Measurements from ENCODE around the gene FRRS1L. TPM values are rescaled to one million over a fixed set of nuclear protein-coding genes. Genes with fewer than 3 reads are reported as not detected.

The FRRS1L gene
- total and polyA plus RNA-seq, 8 donors: 0.12 to 4.6 (median 0.55) TPM; not detected in 1

- H3K4me1 ChIP-seq: peaks cover 72 to 89% (median 85%) of the 10 kb centered on the region in 4 donors
- DNase-seq: peak in 1 of 2 donors; percentile 72
Measured at GRCh38 chr9:109115931-109116526, 51.0 kb downstream of the FRRS1L start.

GRCh38 chr9:109114670-109115069 lies 52.4 kb downstream of the FRRS1L start:
- TF ChIP-seq POLR2AphosphoS5 (IDR thresholded peaks at IDR 0.05): no peak
- TF ChIP-seq CTCF (IDR thresholded peaks at IDR 0.05): no peak
- no peak for TF ChIP-seq EP300 (IDR thresholded peaks at IDR 0.05)
- TF ChIP-seq POLR2A (IDR thresholded peaks at IDR 0.05): no peak
- intact Hi-C loops (cut with DNase I; ENCODE audit: low total_unique reads): no loop called here
- Histone ChIP-seq H3K27ac (peak overlapping the region; percentile 50 to 97 (median 58)), H3K9me3 (no peaks in the 10 kb centered on the region), H3K36me3 (no peaks in the 10 kb centered on the region), H3K4me3 (no peak overlapping the region), H3K27me3 (no peaks in the 10 kb centered on the region), H3K4me1 (peaks cover 79 to 96% (median 88%) of the 10 kb centered on the region in 4 donors)
- 57 to 66% (median 59%) methylated on average over 3 of the region's 3 CpGs for WGBS, 5 donors
- DNase-seq: no peak

More at GRCh38 chr9:109115931-109116526, 51.0 kb downstream of the FRRS1L start:
- TF ChIP-seq EP300 (IDR thresholded peaks at IDR 0.05) (no peak), POLR2AphosphoS5 (IDR thresholded peaks at IDR 0.05) (no peak), CTCF (IDR thresholded peaks at IDR 0.05) (no peak)
- H3K9me3 ChIP-seq: no peaks in the 10 kb centered on the region
- H3K27ac ChIP-seq: peak overlapping the region in 4 of 5 donors; percentile 8 to 97 (median 92)
- no peaks in the 10 kb centered on the region for H3K36me3 ChIP-seq
- intact Hi-C loops (cut with DNase I; ENCODE audit: low total_unique reads): no loop called here
- WGBS, 5 donors: 61 to 76% (median 68%) methylated on average over 3 of the region's 3 CpGs
- no peaks in the 10 kb centered on the region for H3K27me3 ChIP-seq
- H3K4me3 ChIP-seq: no peak overlapping the region

- Histone ChIP-seq H3K4me1 (peaks cover 79 to 100% (median 92%) of the 10 kb centered on the region in 4 donors), H3K36me3 (no peaks in the 10 kb centered on the region), H3K9me3 (no peaks in the 10 kb centered on the region), H3K27ac (peak overlapping the region; percentile 31 to 97 (median 58)), H3K27me3 (no peaks in the 10 kb centered on the region), H3K4me3 (peak overlapping the region in 1 of 4 donors; percentile 2)
- no peak for TF ChIP-seq EP300 (IDR thresholded peaks at IDR 0.05)
- TF ChIP-seq POLR2A (IDR thresholded peaks at IDR 0.05): no peak
- TF ChIP-seq POLR2AphosphoS5 (IDR thresholded peaks at IDR 0.05): no peak
- no peak for TF ChIP-seq CTCF (IDR thresholded peaks at IDR 0.05)
- 73 to 87% (median 84%) methylated on average over 12 of the region's 12 CpGs for WGBS, 5 donors
- DNase-seq: no peak
- intact Hi-C loops (cut with DNase I; ENCODE audit: low total_unique reads): no loop called here
Measured at GRCh38 chr9:109113892-109114609, 53.0 kb downstream of the FRRS1L start.

GRCh38 chr9:109113254-109113653 lies 53.8 kb downstream of the FRRS1L start:
- peaks cover 78 to 100% (median 96%) of the 10 kb centered on the region in 4 donors for H3K4me1 ChIP-seq

More at GRCh38 chr9:109113254-109113653, 53.8 kb downstream of the FRRS1L start:
- Histone ChIP-seq H3K9me3 (no peaks in the 10 kb centered on the region), H3K27me3 (no peaks in the 10 kb centered on the region), H3K27ac (peak overlapping the region in 3 of 5 donors; percentile 28 to 97 (median 93)), H3K36me3 (no peaks in the 10 kb centered on the region), H3K4me3 (no peak overlapping the region)
- no peak for DNase-seq
- WGBS, 5 donors: 30 to 54% (median 37%) methylated on average over 3 of the region's 3 CpGs
- intact Hi-C loops (cut with DNase I; ENCODE audit: low total_unique reads): no loop called here
- TF ChIP-seq POLR2AphosphoS5 (IDR thresholded peaks at IDR 0.05) (no peak), EP300 (IDR thresholded peaks at IDR 0.05) (no peak), POLR2A (IDR thresholded peaks at IDR 0.05) (no peak), CTCF (IDR thresholded peaks at IDR 0.05) (no peak)

All from stomach (tissue), 9 donors.